SK-N-SH treated with all-trans-retinoic acid at 6 μM for 48 hours (cell line): ENCODE measurements around the gene KMT2B.
"Not testable (repeated sequence)": the region's sequence is repeated elsewhere in the genome, so short reads cannot be mapped to it uniquely, and the experiment has no call there.

Experiments used
- ATAC-seq: fragments of 200-7000 bp; cut with Tn5 transposase; 3 replicates; pipeline ENCODE4 v1.9.1; 2020; ENCODE audit warnings: mild to moderate bottlenecking, moderate library complexity
- ARNTL ChIP-seq: fragments of 450-650 bp; formaldehyde crosslinking; IDR thresholded peaks from 2 replicates; pipeline ENCODE4 v1.5.0; 2020; ENCODE audit warnings: low read depth, mild to moderate bottlenecking, moderate library complexity, borderline replicate concordance
- BACH2 ChIP-seq: fragments of 250-450 bp; sonication (Bioruptor Pico); IDR thresholded peaks from 2 replicates; pipeline ENCODE4 v1.9.0; 2021; ENCODE audit warnings: mild to moderate bottlenecking, borderline replicate concordance
- GLIS3 ChIP-seq: fragments of 250-450 bp; sonication (Bioruptor Pico); IDR thresholded peaks from 2 replicates; pipeline ENCODE4 v1.5.0; 2020; ENCODE audit warnings: mild to moderate bottlenecking, moderate library complexity
- ISL1 ChIP-seq: fragments of 250-450 bp; sonication (Bioruptor Pico); IDR thresholded peaks from 2 replicates; pipeline ENCODE4 v2.1.2; 2022; ENCODE audit warnings: mild to moderate bottlenecking, moderate library complexity
- OSR1 ChIP-seq: fragments of 250-450 bp; sonication (Bioruptor Pico); IDR thresholded peaks from 2 replicates; pipeline ENCODE4 v1.8.0; 2022; ENCODE audit warnings: moderate library complexity, mild to moderate bottlenecking, inconsistent platforms
- PPARA ChIP-seq: fragments of 250-450 bp; sonication (Bioruptor Pico); IDR thresholded peaks from 2 replicates; pipeline ENCODE4 v1.5.0; 2020; ENCODE audit warnings: mild to moderate bottlenecking, borderline replicate concordance
- RARB ChIP-seq: fragments of 250-450 bp; sonication (Bioruptor Pico); IDR thresholded peaks from 2 replicates; pipeline ENCODE4 v1.8.0; 2021; ENCODE audit warnings: mild to moderate bottlenecking, moderate library complexity
- SNAI2 ChIP-seq: fragments of 250-450 bp; sonication (Bioruptor Pico); IDR thresholded peaks from 2 replicates; pipeline ENCODE4 v1.5.0; 2020; ENCODE audit warnings: mild to moderate bottlenecking, moderate library complexity
- TCF4 ChIP-seq: fragments of 250-450 bp; sonication (Bioruptor Pico); IDR thresholded peaks from 2 replicates; pipeline ENCODE4 v1.8.0; 2021; ENCODE audit warnings: mild to moderate bottlenecking, moderate library complexity, borderline replicate concordance
- TOX ChIP-seq: fragments of 250-450 bp; sonication (Bioruptor Pico); IDR thresholded peaks from 2 replicates; pipeline ENCODE4 v1.8.0; 2021; ENCODE audit warnings: mild to moderate bottlenecking, moderate library complexity, borderline replicate concordance
- ZC3H10 ChIP-seq: fragments of 250-450 bp; sonication (Bioruptor Pico); IDR thresholded peaks from 2 replicates; pipeline ENCODE4 v1.5.1; 2021; ENCODE audit warnings: mild to moderate bottlenecking, moderate library complexity
- ZFP3 ChIP-seq: fragments of 250-450 bp; sonication (Bioruptor Pico); IDR thresholded peaks from 2 replicates; pipeline ENCODE4 v1.5.0; 2020; ENCODE audit warnings: mild to moderate bottlenecking, moderate library complexity
- ZFP30 ChIP-seq: fragments of 450-650 bp; formaldehyde crosslinking; IDR thresholded peaks from 2 replicates; pipeline ENCODE4 v1.5.0; 2022; ENCODE audit warnings: mild to moderate bottlenecking, moderate library complexity
- ZNF565 ChIP-seq: fragments of 450-650 bp; formaldehyde crosslinking; conservative IDR thresholded peaks from 2 replicates; pipeline ENCODE4 v1.5.0; 2020; ENCODE audit warnings: low read depth, mild to moderate bottlenecking, moderate library complexity
- ZNF70 ChIP-seq: fragments of 450-650 bp; formaldehyde crosslinking; IDR thresholded peaks from 2 replicates; pipeline ENCODE4 v1.5.0; 2020; ENCODE audit warnings: mild to moderate bottlenecking, moderate library complexity
- ZNF8 ChIP-seq: fragments of 450-650 bp; formaldehyde crosslinking; IDR thresholded peaks from 2 replicates; pipeline ENCODE4 v1.5.0; 2020; ENCODE audit warnings: mild to moderate bottlenecking, moderate library complexity
- TF ChIP-seq, protein P1 (sequence below): fragments of 250-450 bp; sonication (Bioruptor Pico); IDR thresholded peaks from 2 replicates; pipeline ENCODE4 v1.5.1; 2021; ENCODE audit warnings: mild to moderate bottlenecking, moderate library complexity
- TF ChIP-seq, protein P2 (sequence below): fragments of 250-450 bp; sonication (Bioruptor Pico); IDR thresholded peaks from 2 replicates; pipeline ENCODE4 v1.8.0; 2020; ENCODE audit warnings: mild to moderate bottlenecking, moderate library complexity, borderline replicate concordance
- TF ChIP-seq, protein P3 (sequence below): fragments of 250-450 bp; sonication (Bioruptor Pico); IDR thresholded peaks from 2 replicates; pipeline ENCODE4 v1.5.0; 2020; ENCODE audit warnings: mild to moderate bottlenecking, moderate library complexity

Gene KMT2B

GRCh38 chr19:35675589-35676140, 42.1 kb upstream of the KMT2B start (continued):
- no peak for TF ChIP-seq SNAI2
- TF ChIP-seq BACH2 (CRISPR knock-in tag): no peak
- no peak for TF ChIP-seq ZNF8 (CRISPR knock-in tag)
- no peak for TF ChIP-seq OSR1 (CRISPR knock-in tag)
- no peak for TF ChIP-seq ZFP3 (CRISPR knock-in tag)
- no peak for TF ChIP-seq ZNF565
- TF ChIP-seq ZNF70: no peak
- TF ChIP-seq, protein P1, sequence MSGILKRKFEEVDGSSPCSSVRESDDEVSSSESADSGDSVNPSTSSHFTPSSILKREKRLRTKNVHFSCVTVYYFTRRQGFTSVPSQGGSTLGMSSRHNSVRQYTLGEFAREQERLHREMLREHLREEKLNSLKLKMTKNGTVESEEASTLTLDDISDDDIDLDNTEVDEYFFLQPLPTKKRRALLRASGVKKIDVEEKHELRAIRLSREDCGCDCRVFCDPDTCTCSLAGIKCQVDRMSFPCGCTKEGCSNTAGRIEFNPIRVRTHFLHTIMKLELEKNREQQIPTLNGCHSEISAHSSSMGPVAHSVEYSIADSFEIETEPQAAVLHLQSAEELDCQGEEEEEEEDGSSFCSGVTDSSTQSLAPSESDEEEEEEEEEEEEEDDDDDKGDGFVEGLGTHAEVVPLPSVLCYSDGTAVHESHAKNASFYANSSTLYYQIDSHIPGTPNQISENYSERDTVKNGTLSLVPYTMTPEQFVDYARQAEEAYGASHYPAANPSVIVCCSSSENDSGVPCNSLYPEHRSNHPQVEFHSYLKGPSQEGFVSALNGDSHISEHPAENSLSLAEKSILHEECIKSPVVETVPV (CRISPR knock-in tag): no peak

DNA sequence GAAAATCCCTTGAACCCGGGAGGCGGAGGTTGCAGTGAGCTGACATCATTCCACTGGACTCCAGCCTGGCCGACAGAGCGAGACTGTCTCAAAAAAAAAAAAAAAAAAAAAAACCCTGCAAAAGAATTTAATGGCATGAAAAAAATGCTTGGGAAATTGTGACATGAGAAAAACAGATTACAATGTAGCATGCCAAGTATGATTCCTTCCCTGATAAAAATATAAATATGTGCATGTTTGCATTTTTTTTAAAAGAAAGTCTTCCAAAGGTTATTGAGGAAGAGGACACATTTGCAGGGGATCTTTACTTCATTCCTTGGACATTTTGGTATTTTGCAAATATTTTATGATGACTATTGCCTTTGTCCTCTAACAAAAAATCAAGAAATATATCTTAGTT, 28.0 kb upstream of the KMT2B start:
- peak; percentile 15; the same call in 2 of the 3 replicates for ATAC-seq
- no peak for TF ChIP-seq ZC3H10
- TF ChIP-seq ISL1: 0 out of 2 replicates have a peak, but pooled peaks have one; percentile 10
- TF ChIP-seq ZFP30 (CRISPR knock-in tag): no peak

- ATAC-seq: not testable (repeated sequence)
These were observed 26.7 kb upstream of the KMT2B start for GRCh38 chr19:35691106-35691505.

GRCh38 chr19:35692010-35692409, 25.8 kb upstream of the KMT2B start:
- no peak for ATAC-seq
- no peak for TF ChIP-seq ARNTL (CRISPR knock-in tag)
- no peak for TF ChIP-seq TOX (CRISPR knock-in tag)
- no peak for TF ChIP-seq SNAI2

DNA sequence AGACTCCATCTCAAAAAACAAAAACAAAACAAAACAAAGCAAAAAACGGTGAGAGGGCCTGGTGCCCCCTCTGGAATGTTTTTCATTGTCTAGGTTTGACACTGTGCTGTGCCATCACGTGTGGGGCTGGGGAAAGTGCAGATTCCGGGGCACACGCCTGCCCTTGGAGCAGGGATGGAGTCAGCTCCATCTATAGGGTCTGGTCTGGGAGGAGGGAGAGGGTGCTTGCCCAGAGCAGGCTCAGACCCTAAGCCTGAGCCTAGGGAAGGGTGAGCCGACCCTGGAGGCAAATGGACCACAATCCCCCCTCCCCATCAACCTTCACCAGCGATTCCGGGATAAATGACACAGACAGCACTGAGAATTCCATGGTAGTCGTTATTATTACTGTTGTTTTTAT, 24.4 kb upstream of the KMT2B start:
- TF ChIP-seq ZNF8 (CRISPR knock-in tag) (no peak), GLIS3 (CRISPR knock-in tag) (no peak), TCF4 (CRISPR knock-in tag) (no peak), BACH2 (CRISPR knock-in tag) (no peak)
- TF ChIP-seq, all 23 proteins: peak for 0
- peak; percentile 9 for ATAC-seq

- peak; percentile 99 for ATAC-seq
- TF ChIP-seq RARB (CRISPR knock-in tag) (no peak), PPARA (CRISPR knock-in tag) (no peak)
- TF ChIP-seq, protein P2, sequence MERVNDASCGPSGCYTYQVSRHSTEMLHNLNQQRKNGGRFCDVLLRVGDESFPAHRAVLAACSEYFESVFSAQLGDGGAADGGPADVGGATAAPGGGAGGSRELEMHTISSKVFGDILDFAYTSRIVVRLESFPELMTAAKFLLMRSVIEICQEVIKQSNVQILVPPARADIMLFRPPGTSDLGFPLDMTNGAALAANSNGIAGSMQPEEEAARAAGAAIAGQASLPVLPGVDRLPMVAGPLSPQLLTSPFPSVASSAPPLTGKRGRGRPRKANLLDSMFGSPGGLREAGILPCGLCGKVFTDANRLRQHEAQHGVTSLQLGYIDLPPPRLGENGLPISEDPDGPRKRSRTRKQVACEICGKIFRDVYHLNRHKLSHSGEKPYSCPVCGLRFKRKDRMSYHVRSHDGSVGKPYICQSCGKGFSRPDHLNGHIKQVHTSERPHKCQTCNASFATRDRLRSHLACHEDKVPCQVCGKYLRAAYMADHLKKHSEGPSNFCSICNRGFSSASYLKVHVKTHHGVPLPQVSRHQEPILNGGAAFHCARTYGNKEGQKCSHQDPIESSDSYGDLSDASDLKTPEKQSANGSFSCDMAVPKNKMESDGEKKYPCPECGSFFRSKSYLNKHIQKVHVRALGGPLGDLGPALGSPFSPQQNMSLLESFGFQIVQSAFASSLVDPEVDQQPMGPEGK (CRISPR knock-in tag): no peak
- TF ChIP-seq, protein P3, sequence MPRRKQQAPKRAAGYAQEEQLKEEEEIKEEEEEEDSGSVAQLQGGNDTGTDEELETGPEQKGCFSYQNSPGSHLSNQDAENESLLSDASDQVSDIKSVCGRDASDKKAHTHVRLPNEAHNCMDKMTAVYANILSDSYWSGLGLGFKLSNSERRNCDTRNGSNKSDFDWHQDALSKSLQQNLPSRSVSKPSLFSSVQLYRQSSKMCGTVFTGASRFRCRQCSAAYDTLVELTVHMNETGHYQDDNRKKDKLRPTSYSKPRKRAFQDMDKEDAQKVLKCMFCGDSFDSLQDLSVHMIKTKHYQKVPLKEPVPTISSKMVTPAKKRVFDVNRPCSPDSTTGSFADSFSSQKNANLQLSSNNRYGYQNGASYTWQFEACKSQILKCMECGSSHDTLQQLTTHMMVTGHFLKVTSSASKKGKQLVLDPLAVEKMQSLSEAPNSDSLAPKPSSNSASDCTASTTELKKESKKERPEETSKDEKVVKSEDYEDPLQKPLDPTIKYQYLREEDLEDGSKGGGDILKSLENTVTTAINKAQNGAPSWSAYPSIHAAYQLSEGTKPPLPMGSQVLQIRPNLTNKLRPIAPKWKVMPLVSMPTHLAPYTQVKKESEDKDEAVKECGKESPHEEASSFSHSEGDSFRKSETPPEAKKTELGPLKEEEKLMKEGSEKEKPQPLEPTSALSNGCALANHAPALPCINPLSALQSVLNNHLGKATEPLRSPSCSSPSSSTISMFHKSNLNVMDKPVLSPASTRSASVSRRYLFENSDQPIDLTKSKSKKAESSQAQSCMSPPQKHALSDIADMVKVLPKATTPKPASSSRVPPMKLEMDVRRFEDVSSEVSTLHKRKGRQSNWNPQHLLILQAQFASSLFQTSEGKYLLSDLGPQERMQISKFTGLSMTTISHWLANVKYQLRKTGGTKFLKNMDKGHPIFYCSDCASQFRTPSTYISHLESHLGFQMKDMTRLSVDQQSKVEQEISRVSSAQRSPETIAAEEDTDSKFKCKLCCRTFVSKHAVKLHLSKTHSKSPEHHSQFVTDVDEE: no peak
These were observed 23.8 kb upstream of the KMT2B start for GRCh38 chr19:35693835-35694599.
